Large intestine (tissue), 12 donors: Measurements from ENCODE around the gene DDX19B. TPM values are rescaled to one million over a fixed set of nuclear protein-coding genes. Genes with fewer than 3 reads are reported as not detected.
"Not testable (repeated sequence)": the region's sequence is repeated elsewhere in the genome, so short reads cannot be mapped to it uniquely, and the experiment has no call there.

Source experiments
- DNase-seq, 2 donors: peaks; one replicate each; pipeline versions ENCODE4 v3.0.0 to v3.0.0-alpha.2; 2013
- H3K27ac ChIP-seq: one replicate; pipeline ENCODE4 v1.5.1; 2013; ENCODE audit warnings: low read length
- H3K27me3 ChIP-seq: 2 replicates; pipeline ENCODE4 v1.6.1; 2013; ENCODE audit warnings: low read length; ENCODE audit not compliant: control insufficient read depth, insufficient read depth
- H3K36me3 ChIP-seq: 2 replicates; pipeline ENCODE4 v1.6.1; 2013; ENCODE audit warnings: low read length; ENCODE audit not compliant: control insufficient read depth, insufficient read depth
- H3K4me1 ChIP-seq: one replicate; pipeline ENCODE4 v1.6.1; 2013; ENCODE audit warnings: low read length; ENCODE audit not compliant: control insufficient read depth, insufficient read depth
- H3K4me3 ChIP-seq: one replicate; pipeline ENCODE4 v1.5.1; 2013; ENCODE audit warnings: low read length
- H3K9me3 ChIP-seq: one replicate; pipeline ENCODE4 v1.6.1; 2013; ENCODE audit warnings: mild to moderate bottlenecking, low read depth, low read length, moderate library complexity; ENCODE audit not compliant: control insufficient read depth
- WGBS: methylation state at CpG from one replicate; pipeline ENCODE4 v1.1.5; 2013; ENCODE audit warnings: low lambda C conversion rate; ENCODE audit not compliant: insufficient coverage; 5-methylcytosine and 5-hydroxymethylcytosine counted together
- long read RNA-seq, 11 donors: transcript quantifications; one replicate each; lab custom pipeline, GENCODE V29; 2026
- polyA plus RNA-seq: library from polyadenylated mRNA; unstranded; fragments of 120-200 nt; gene quantifications from one replicate; pipeline ENCODE4 v1.2.1, GENCODE V29; 2013

The DDX19B gene
- polyA plus RNA-seq = 28.5 TPM
- long read RNA-seq, donor 1, partial matches to known transcripts = 0 of 5 reads
- long read RNA-seq, donor 1, other reads (novel, unspliced or antisense) = 0 of 5 reads
- long read RNA-seq, donor 2, transcript DDX19B-201 (12 exons, 3,386 nt) = major isoform, 8 of 13 reads
- long read RNA-seq, donor 2, partial matches to known transcripts = 5 of 13 reads
- long read RNA-seq, donor 2, other reads (novel, unspliced or antisense) = 0 of 13 reads
- long read RNA-seq, donor 3 = 0 reads
- long read RNA-seq, donor 4 = 0 reads
- long read RNA-seq, donor 5, partial matches to known transcripts = 0 of 3 reads
- long read RNA-seq, donor 5, other reads (novel, unspliced or antisense) = 0 of 3 reads
- long read RNA-seq, donor 6, partial matches to known transcripts = 0 of 6 reads
- long read RNA-seq, donor 6, other reads (novel, unspliced or antisense) = 0 of 6 reads
- long read RNA-seq, donor 7, partial matches to known transcripts = 0 of 2 reads
- long read RNA-seq, donor 7, other reads (novel, unspliced or antisense) = 0 of 2 reads
- long read RNA-seq, donor 8, transcript DDX19B-201 (12 exons, 3,386 nt) = major isoform, 8 of 15 reads
- long read RNA-seq, donor 8, partial matches to known transcripts = 5 of 15 reads
- long read RNA-seq, donor 8, other reads (novel, unspliced or antisense) = 0 of 15 reads
- long read RNA-seq, donor 9, transcript DDX19B-201 (12 exons, 3,386 nt) = major isoform, 7 of 10 reads
- long read RNA-seq, donor 9, partial matches to known transcripts = 0 of 10 reads
- long read RNA-seq, donor 9, other reads (novel, unspliced or antisense) = 0 of 10 reads
- long read RNA-seq, donor 10, transcript DDX19B-201 (12 exons, 3,386 nt) = major isoform, 10 of 16 reads
- long read RNA-seq, donor 10, partial matches to known transcripts = 5 of 16 reads
- long read RNA-seq, donor 10, other reads (novel, unspliced or antisense) = 0 of 16 reads
- long read RNA-seq, donor 11, partial matches to known transcripts = 6 of 11 reads
- long read RNA-seq, donor 11, other reads (novel, unspliced or antisense) = 0 of 11 reads

GRCh38 chr16:70298988-70299938 lies at the start of gene DDX19B:
Gene DDX19B, plus strand, starts transcription at chr16:70299186. Its CDS starts 112 bp downstream, at chr16:70299298.
- DNase-seq = peak; percentile 78 to 92
- no peaks in the 10 kb centered on the region for H3K9me3 ChIP-seq
- no peaks in the 10 kb centered on the region for H3K27me3 ChIP-seq
- H3K36me3 ChIP-seq = peaks cover 4% of the 10 kb centered on the region
- peak within 1 kb of the TSS; percentile 99 for H3K27ac ChIP-seq
- H3K4me1 ChIP-seq = peaks cover 6% of the 10 kb centered on the region
- no CpG with 5 or more reads among the region's 37 CpGs for WGBS
- H3K4me3 ChIP-seq = peak within 1 kb of the TSS; percentile 95

- H3K36me3 ChIP-seq = peaks cover 27% of the 10 kb centered on the region
- not testable (repeated sequence) for H3K27ac ChIP-seq, H3K4me1 ChIP-seq, H3K9me3 ChIP-seq, H3K4me3 ChIP-seq, H3K27me3 ChIP-seq, DNase-seq
- 83% methylated on average over 1 of the region's 4 CpGs for WGBS
Observed at GRCh38 chr16:70249697-70250096, 49.3 kb upstream of the DDX19B start.

GRCh38 chr16:70250748-70251628 lies 48.0 kb upstream of the DDX19B start:
- Histone ChIP-seq H3K9me3 (no peaks in the 10 kb centered on the region), H3K4me3 (peak overlapping the region; percentile 43), H3K27me3 (no peaks in the 10 kb centered on the region), H3K36me3 (peaks cover 37% of the 10 kb centered on the region), H3K27ac (peak overlapping the region; percentile 74), H3K4me1 (peaks cover 3% of the 10 kb centered on the region)
- peak; percentile 40 to 82 for DNase-seq
- no CpG with 5 or more reads among the region's 92 CpGs for WGBS

- H3K36me3 ChIP-seq = peaks cover 43% of the 10 kb centered on the region
Observed at GRCh38 chr16:70251629-70252354, 47.2 kb upstream of the DDX19B start, which contains the start of gene EXOSC6. Gene EXOSC6, minus strand, starts transcription at chr16:70251940. Its CDS starts 40 bp downstream, at chr16:70251900.

GRCh38 chr16:70252355-70252988 lies 46.5 kb upstream of the DDX19B start:
- Histone ChIP-seq H3K4me1 (peaks cover 3% of the 10 kb centered on the region), H3K9me3 (no peaks in the 10 kb centered on the region), H3K36me3 (peaks cover 48% of the 10 kb centered on the region), H3K4me3 (no peak overlapping the region), H3K27ac (no peak overlapping the region), H3K27me3 (no peaks in the 10 kb centered on the region)
- 92% methylated on average over 2 of the region's 21 CpGs for WGBS
- DNase-seq = no peak

More at GRCh38 chr16:70251629-70252354, 47.2 kb upstream of the DDX19B start, which contains the start of gene EXOSC6:
- H3K27ac ChIP-seq = peak within 1 kb of the TSS; percentile 74
- no peaks in the 10 kb centered on the region for H3K9me3 ChIP-seq
- H3K4me3 ChIP-seq = peak within 1 kb of the TSS; percentile 51
- H3K27me3 ChIP-seq = no peaks in the 10 kb centered on the region
- no CpG with 5 or more reads among the region's 65 CpGs for WGBS
- H3K4me1 ChIP-seq = peaks cover 3% of the 10 kb centered on the region
- DNase-seq = peak; percentile 90 to 95

- no peaks in the 10 kb centered on the region for H3K9me3 ChIP-seq
- no peak overlapping the region for H3K4me3 ChIP-seq
- WGBS = no CpG with 5 or more reads among the region's 16 CpGs
- H3K27me3 ChIP-seq = no peaks in the 10 kb centered on the region
- peaks cover 3% of the 10 kb centered on the region for H3K4me1 ChIP-seq
- H3K27ac ChIP-seq = no peak overlapping the region
- DNase-seq = no peak
- peaks cover 57% of the 10 kb centered on the region for H3K36me3 ChIP-seq
Observed at GRCh38 chr16:70253291-70254106, 45.5 kb upstream of the DDX19B start.

GRCh38 chr16:70254180-70254964 lies 44.6 kb upstream of the DDX19B start:
- peaks cover 65% of the 10 kb centered on the region for H3K36me3 ChIP-seq

More at GRCh38 chr16:70254180-70254964, 44.6 kb upstream of the DDX19B start:
- WGBS = no CpG with 5 or more reads among the region's 9 CpGs
- Histone ChIP-seq H3K4me3 (no peak overlapping the region), H3K4me1 (peaks cover 3% of the 10 kb centered on the region), H3K27me3 (no peaks in the 10 kb centered on the region), H3K9me3 (no peaks in the 10 kb centered on the region), H3K27ac (no peak overlapping the region)
- no peak for DNase-seq
